PFSK-1 (cell line): Measurements from ENCODE around the gene PFKFB3.

Experiments used
- FOXP2 ChIP-seq: optimal IDR thresholded peaks from 2 replicates; pipeline ENCODE3; 2011; ENCODE audit warnings: borderline replicate concordance, control low read depth, inconsistent platforms; ENCODE audit not compliant: insufficient read depth; ENCODE audit errors: extremely low read length, extremely low read depth
- POLR2AphosphoS5 ChIP-seq: IDR thresholded peaks from 2 replicates; pipeline ENCODE4 v1.6.1; 2012; ENCODE audit warnings: low read depth, mild to moderate bottlenecking, control low read depth, low read length, moderate library complexity
- REST ChIP-seq, 2 experiments: IDR thresholded peaks; 2 replicates each; pipeline versions ENCODE4 v1.6.1 to v1.8.0; 2011 to 2012; ENCODE audit warnings: low read depth in 2 of 2, low read length in 2 of 2, control low read depth in 1 of 2, inconsistent platforms in 1 of 2, mild to moderate bottlenecking in 1 of 2, moderate library complexity in 1 of 2; ENCODE audit not compliant: insufficient read depth in 1 of 2
- SIN3A ChIP-seq: IDR thresholded peaks from 2 replicates; pipeline ENCODE4 v1.6.1; 2012; ENCODE audit warnings: mild to moderate bottlenecking, low read length, moderate library complexity, borderline replicate concordance; ENCODE audit not compliant: insufficient read depth
- TAF1 ChIP-seq: IDR thresholded peaks from 2 replicates; pipeline ENCODE4 v1.6.1; 2012; ENCODE audit warnings: low read length, control low read depth, borderline replicate concordance; ENCODE audit not compliant: insufficient read depth

The PFKFB3 gene

GRCh38 chr10:6300106-6300783 lies 97.5 kb downstream of the PFKFB3 start:
- TF ChIP-seq TAF1, result no peak
- TF ChIP-seq POLR2AphosphoS5, result no peak
- TF ChIP-seq REST (IDR thresholded peaks at IDR 0.05; ENCODE audit: insufficient read depth in 1 of 2, low read depth in 2 of 2, low read length in 2 of 2), result no peak
- no peak for TF ChIP-seq FOXP2
- no peak for TF ChIP-seq SIN3A

GRCh38 chr10:6300784-6301460 lies 98.2 kb downstream of the PFKFB3 start:
- TF ChIP-seq POLR2AphosphoS5, result no peak
- TF ChIP-seq FOXP2, result no peak
- no peak for TF ChIP-seq REST (IDR thresholded peaks at IDR 0.05; ENCODE audit: insufficient read depth in 1 of 2, low read depth in 2 of 2, low read length in 2 of 2)
- no peak for TF ChIP-seq SIN3A
- TF ChIP-seq TAF1, result no peak

GRCh38 chr10:6301488-6302075 lies 98.8 kb downstream of the PFKFB3 start:
- no peak for TF ChIP-seq POLR2AphosphoS5
- no peak for TF ChIP-seq SIN3A
- no peak for TF ChIP-seq TAF1
- no peak for TF ChIP-seq FOXP2
- TF ChIP-seq REST (IDR thresholded peaks at IDR 0.05; ENCODE audit: insufficient read depth in 1 of 2, low read depth in 2 of 2, low read length in 2 of 2), result no peak
